KG1 (cell line): ENCODE data around the gene CCNQ.

Experiments
- DNase-seq: peaks from one replicate; lab custom pipeline; 2025; lab: John Stamatoyannopoulos, UW

The CCNQ gene

GRCh38 chrX:153596981-153597750 lies 1.8 kb downstream of the CCNQ start:
- no peak for DNase-seq

- DNase-seq: no peak
Observed at GRCh38 chrX:153595859-153596857, 2.8 kb downstream of the CCNQ start.

GRCh38 chrX:153595387-153595786 lies 3.6 kb downstream of the CCNQ start:
- DNase-seq: no peak

GRCh38 chrX:153593811-153594500 lies 5.0 kb downstream of the CCNQ start:
- no peak for DNase-seq

- DNase-seq: no peak
Observed at GRCh38 chrX:153592966-153593688, 5.8 kb downstream of the CCNQ start.

GRCh38 chrX:153592091-153592833 lies 6.7 kb downstream of the CCNQ start:
- DNase-seq: no peak

- DNase-seq: no peak
Observed at GRCh38 chrX:153590961-153591956, 7.7 kb downstream of the CCNQ start.

GRCh38 chrX:153588782-153589446 lies 10.0 kb downstream of the CCNQ start:
- DNase-seq: no peak

GRCh38 chrX:153588021-153588781 lies 10.7 kb downstream of the CCNQ start:
- DNase-seq: no peak

GRCh38 chrX:153587342-153587741 lies 11.6 kb downstream of the CCNQ start:
- DNase-seq: no peak

GRCh38 chrX:153585827-153586226 lies 13.1 kb downstream of the CCNQ start:
- DNase-seq: no peak

GRCh38 chrX:153583433-153583832 lies 15.5 kb downstream of the CCNQ start:
- no peak for DNase-seq

- peak; percentile 30 for DNase-seq
Observed at GRCh38 chrX:153582896-153583295, 16.0 kb downstream of the CCNQ start.

- no peak for DNase-seq
Observed at GRCh38 chrX:153580700-153581386, 18.1 kb downstream of the CCNQ start.

GRCh38 chrX:153578889-153579288 lies 20.1 kb downstream of the CCNQ start:
- DNase-seq: no peak

- DNase-seq: no peak
Observed at GRCh38 chrX:153578200-153578835, 20.6 kb downstream of the CCNQ start.

GRCh38 chrX:153576961-153577360 lies 22.0 kb downstream of the CCNQ start:
- no peak for DNase-seq
